CD14-positive monocyte (primary cell): ENCODE data around the gene MRTFB. TPM values are rescaled to one million over a fixed set of nuclear protein-coding genes. Genes with fewer than 3 reads are reported as not detected.

Experiments used
- DNase-seq, 3 donors: peaks; one replicate each; pipeline ENCODE4 v3.0.0-alpha.2; 2011 to 2022
- H2AFZ ChIP-seq: 2 replicates; pipeline ENCODE4 v1.6.0; 2012; ENCODE audit warnings: mild to moderate bottlenecking, low read depth, low read length, inconsistent platforms; ENCODE audit not compliant: insufficient read depth, poor library complexity, severe bottlenecking
- H3K27ac ChIP-seq, 2 donors: 1 replicate in 1 of 2; 2 replicates in 1 of 2; pipeline ENCODE4 v1.5.1; 2012 to 2013; ENCODE audit warnings: low read length in 2 of 2, control low read depth in 1 of 2, inconsistent platforms in 1 of 2, low read depth in 1 of 2, mild to moderate bottlenecking in 1 of 2
- H3K27me3 ChIP-seq, 2 donors: one replicate each; pipeline versions ENCODE4 v1.6.0 to v1.6.1; 2011 to 2013; ENCODE audit warnings: low read length in 2 of 2; ENCODE audit not compliant: control insufficient read depth in 2 of 2, insufficient read depth in 2 of 2
- H3K36me3 ChIP-seq, 2 donors: replicated peaks in 1 of 2; 1 replicate in 1 of 2; 2 replicates in 1 of 2; pipeline versions ENCODE4 v1.5.1 to v1.6.1; 2012 to 2013; ENCODE audit warnings: low read length in 2 of 2, control low read depth in 1 of 2, inconsistent platforms in 1 of 2, mild to moderate bottlenecking in 1 of 2; ENCODE audit not compliant: insufficient read depth in 2 of 2, control insufficient read depth in 1 of 2
- H3K4me1 ChIP-seq, 2 donors: 1 replicate in 1 of 2; 2 replicates in 1 of 2; pipeline versions ENCODE4 v1.5.1 to v1.6.1; 2012 to 2013; ENCODE audit warnings: low read length in 2 of 2, control low read depth in 1 of 2, inconsistent platforms in 1 of 2, mild to moderate bottlenecking in 1 of 2, moderate library complexity in 1 of 2; ENCODE audit not compliant: insufficient read depth in 2 of 2, control insufficient read depth in 1 of 2
- H3K4me2 ChIP-seq: replicated peaks from 2 replicates; pipeline ENCODE3; 2012; ENCODE audit warnings: low read length, moderate library complexity, mild to moderate bottlenecking; ENCODE audit not compliant: poor library complexity, severe bottlenecking; ENCODE audit errors: extremely low read depth
- H3K4me3 ChIP-seq, 3 experiments: fragments of 200-600 bp in 1 of 3; sonication (generic) in 1 of 3; replicated peaks in 1 of 3; 1 replicate in 2 of 3; 2 replicates in 1 of 3; pipeline ENCODE4 v1.5.1; 2011 to 2013; ENCODE audit warnings: low read length in 3 of 3, mild to moderate bottlenecking in 3 of 3, control low read depth in 2 of 3, low read depth in 2 of 3, inconsistent platforms in 1 of 3, moderate library complexity in 1 of 3
- H3K79me2 ChIP-seq: 2 replicates; pipeline ENCODE4 v1.6.0; 2012; ENCODE audit warnings: mild to moderate bottlenecking, control low read depth, inconsistent platforms, low read length, moderate library complexity; ENCODE audit not compliant: insufficient read depth
- H3K9ac ChIP-seq: 2 replicates; pipeline ENCODE4 v1.6.0; 2017; ENCODE audit warnings: low read length, mild to moderate bottlenecking; ENCODE audit not compliant: insufficient read depth, poor library complexity, severe bottlenecking
- H3K9me3 ChIP-seq, 2 donors: replicated peaks in 1 of 2; 1 replicate in 1 of 2; 2 replicates in 1 of 2; pipeline versions ENCODE4 v1.5.1 to v1.6.1; 2012 to 2013; ENCODE audit warnings: low read length in 2 of 2, control low read depth in 1 of 2; ENCODE audit not compliant: control insufficient read depth in 1 of 2, insufficient read depth in 1 of 2
- H4K20me1 ChIP-seq: 2 replicates; pipeline ENCODE4 v1.6.0; 2012; ENCODE audit warnings: mild to moderate bottlenecking, low read length, control low read depth, moderate library complexity; ENCODE audit not compliant: insufficient read depth
- H3K27ac Mint-ChIP-seq, 7 donors: one replicate each; pipeline ENCODE4 v1.8.0; 2020; ENCODE audit warnings: mild to moderate bottlenecking in 7 of 7, mixed read lengths in 7 of 7, moderate library complexity in 6 of 7, inconsistent platforms in 2 of 7
- H3K27me3 Mint-ChIP-seq, 3 donors: one replicate each; pipeline ENCODE4 v1.8.0; 2021 to 2022; ENCODE audit warnings: low read depth in 3 of 3, mild to moderate bottlenecking in 3 of 3, mixed read lengths in 3 of 3, moderate library complexity in 3 of 3, inconsistent platforms in 1 of 3
- H3K36me3 Mint-ChIP-seq, 2 donors: one replicate each; pipeline ENCODE4 v1.8.0; 2020; ENCODE audit warnings: mixed read lengths in 2 of 2, inconsistent platforms in 1 of 2, mild to moderate bottlenecking in 1 of 2
- H3K4me1 Mint-ChIP-seq: one replicate; pipeline ENCODE4 v1.8.0; 2020; ENCODE audit warnings: mild to moderate bottlenecking, mixed read lengths
- H3K4me3 Mint-ChIP-seq, 2 donors: one replicate each; pipeline ENCODE4 v1.8.0; 2020; ENCODE audit warnings: mild to moderate bottlenecking in 2 of 2, mixed read lengths in 2 of 2, moderate library complexity in 1 of 2
- H3K9me3 Mint-ChIP-seq, 7 donors: one replicate each; pipeline ENCODE4 v1.8.0; 2020 to 2022; ENCODE audit warnings: mixed read lengths in 7 of 7, mild to moderate bottlenecking in 6 of 7, moderate library complexity in 6 of 7, inconsistent platforms in 2 of 7
- CTCF ChIP-seq: fragments of 200-600 bp; IDR thresholded peaks from one replicate; pipeline ENCODE4 v1.8.0; 2022; ENCODE audit warnings: antibody characterized with exemption, mild to moderate bottlenecking
- WGBS: methylation state at CpG from one replicate; pipeline ENCODE4 v1.1.5; 2013; ENCODE audit warnings: missing lambda C conversion rate; ENCODE audit not compliant: insufficient coverage; 5-methylcytosine and 5-hydroxymethylcytosine counted together
- intact Hi-C, 2 donors: fragments of 100-400 bp; cut with micrococcal nuclease; formaldehyde crosslinking; loops; one replicate each; pipeline versions ENCODE4 v1.15.0 to v1.15.1; 2023
- polyA plus RNA-seq, 3 donors: library from polyadenylated mRNA; depleted of rRNA in 1 of 3; unstranded in 2 of 3; stranded (reverse) in 1 of 3; fragments of 300-500 nt in 2 of 3; fragments of >200 nt in 1 of 3; fragmentation: Illumina TruSeq in 2 of 3; gene quantifications; 1 replicate in 2 of 3; 2 replicates in 1 of 3; pipeline ENCODE4 v1.2.3, GENCODE V29; 2012 to 2021

The MRTFB gene
- polyA plus RNA-seq, 3 donors = 0.69 to 1.4 (median 0.87) TPM

- Mint-ChIP-seq H3K27me3 (peaks cover 0 to 3% (median 0%) of the 10 kb centered on the region in 3 donors), H3K36me3 (no peaks in the 10 kb centered on the region), H3K4me3 (no peak overlapping the region), H3K9me3 (peaks cover 0 to 1% (median 0%) of the 10 kb centered on the region in 7 donors), H3K27ac (no peak overlapping the region), H3K4me1 (peaks cover 11% of the 10 kb centered on the region)
- no peaks in the 10 kb centered on the region for H3K36me3 ChIP-seq
- H3K27ac ChIP-seq = no peak overlapping the region
- TF ChIP-seq CTCF = no peak
- no peak overlapping the region for H3K4me2 ChIP-seq
- H2AFZ ChIP-seq = no peak overlapping the region
- H4K20me1 ChIP-seq = no peaks in the 10 kb centered on the region
- H3K9me3 ChIP-seq = no peaks in the 10 kb centered on the region
- H3K9ac ChIP-seq = no peak overlapping the region
- no peaks in the 10 kb centered on the region for H3K4me1 ChIP-seq
- DNase-seq = no peak
- no peaks in the 10 kb centered on the region for H3K79me2 ChIP-seq
- H3K4me3 ChIP-seq = no peak overlapping the region
- intact Hi-C loops = no loop called here
- no peaks in the 10 kb centered on the region for H3K27me3 ChIP-seq
- 100% methylated on average over 2 of the region's 5 CpGs for WGBS
Measured at GRCh38 chr16:14164916-14165662, 94.0 kb downstream of the MRTFB start.

- Histone ChIP-seq H3K4me3 (no peak overlapping the region), H3K4me2 (no peak overlapping the region), H4K20me1 (no peaks in the 10 kb centered on the region), H3K27me3 (no peaks in the 10 kb centered on the region), H3K9me3 (no peaks in the 10 kb centered on the region), H3K79me2 (no peaks in the 10 kb centered on the region), H3K36me3 (no peaks in the 10 kb centered on the region), H3K4me1 (no peaks in the 10 kb centered on the region), H2AFZ (no peak overlapping the region), H3K27ac (no peak overlapping the region), H3K9ac (no peak overlapping the region)
- no CpG with 5 or more reads among the region's 3 CpGs for WGBS
- no peak for TF ChIP-seq CTCF
- Mint-ChIP-seq H3K4me3 (no peak overlapping the region), H3K27ac (no peak overlapping the region), H3K9me3 (peaks cover 0 to 2% (median 0%) of the 10 kb centered on the region in 7 donors), H3K27me3 (peaks cover 0 to 3% (median 2%) of the 10 kb centered on the region in 3 donors), H3K4me1 (peaks cover 10% of the 10 kb centered on the region), H3K36me3 (no peaks in the 10 kb centered on the region)
- DNase-seq = no peak
- intact Hi-C loops = no loop called here
Measured at GRCh38 chr16:14168146-14168545, 97.0 kb downstream of the MRTFB start.
